ENCODE data around the gene ARID3B.

ARID3B gene

DNA sequence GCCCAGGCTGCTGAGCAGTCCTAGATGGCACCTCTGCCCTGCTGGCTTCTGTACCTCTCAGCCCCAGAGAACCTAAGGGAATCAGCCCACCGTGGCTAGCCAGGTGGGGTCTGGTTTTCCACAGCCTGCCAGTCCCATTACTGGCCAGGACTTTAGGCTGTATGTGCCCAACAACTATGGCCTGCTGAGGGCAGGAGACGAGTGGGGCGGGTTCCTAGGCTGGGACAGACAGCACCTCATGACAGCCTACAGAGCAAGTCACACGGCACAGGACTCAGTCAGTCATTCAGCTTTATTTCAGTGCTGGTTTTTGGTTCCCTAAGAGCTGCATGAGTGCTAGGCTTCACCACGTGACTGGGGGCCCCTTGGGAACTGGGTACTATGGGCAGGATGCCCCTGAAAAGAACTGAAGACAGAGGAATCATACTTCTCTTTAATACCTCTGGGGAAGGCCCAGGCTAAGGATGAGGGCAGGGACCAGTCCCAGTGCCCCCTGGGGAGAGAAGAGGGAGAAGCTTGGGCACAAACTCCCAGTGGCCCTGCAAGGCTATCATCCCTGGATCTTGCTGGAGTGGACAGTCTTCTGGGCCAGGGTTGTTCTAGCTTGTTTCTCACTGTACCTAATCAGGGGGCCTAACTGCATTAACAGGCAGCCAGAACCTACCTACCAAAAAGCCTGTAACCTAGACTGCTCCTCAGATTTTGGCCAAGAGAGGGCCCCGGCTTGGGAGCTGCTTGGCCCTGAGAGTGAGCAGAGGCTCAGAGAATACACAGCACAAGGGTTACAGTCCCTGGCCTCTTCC lies 89.5 kb downstream of the ARID3B start:
- Histone ChIP-seq H3K36me3 (replicated peaks in 1 of 2; ENCODE audit: control insufficient read depth in 2 of 2, insufficient read depth in 2 of 2, low read length in 2 of 2) (peaks cover 78 to 100% of the 10 kb centered on the region in 2 donors), H2AK5ac (ENCODE audit: low read depth, low read length) (no peak overlapping the region), H3K27me3 (ENCODE audit: control insufficient read depth in 3 of 3, insufficient read depth in 3 of 3, low read depth in 1 of 3, low read length in 3 of 3) (no peaks in the 10 kb centered on the region), H3K79me1 (ENCODE audit: low read depth, low read length) (peaks cover 1% of the 10 kb centered on the region), H3K23ac (ENCODE audit: low read depth, low read length, poor library complexity) (peak overlapping the region; percentile 16), H4K91ac (ENCODE audit: low read depth, low read length, poor library complexity) (no peak overlapping the region), H3K4me1 (ENCODE audit: control insufficient read depth in 2 of 2, insufficient read depth in 1 of 2, low read depth in 1 of 2, low read length in 2 of 2) (no peaks in the 10 kb centered on the region), H3K9ac (ENCODE audit: low read depth, low read length, poor library complexity) (no peak overlapping the region), H2BK5ac (ENCODE audit: low read length) (no peak overlapping the region), H3K27ac (replicated peaks; ENCODE audit: low read length) (no peak overlapping the region), H2BK120ac (ENCODE audit: low read depth, low read length) (no peak overlapping the region), H3K18ac (ENCODE audit: low read length) (no peak overlapping the region), H3K14ac (ENCODE audit: low read length) (no peak overlapping the region), H2AFZ (ENCODE audit: low read length) (no peak overlapping the region), H3K4me3 (ENCODE audit: low read length in 2 of 2) (no peak overlapping the region), H3K9me3 (replicated peaks in 1 of 2; ENCODE audit: control insufficient read depth in 2 of 2, insufficient read depth in 1 of 2, low read depth in 1 of 2, low read length in 2 of 2) (no peaks in the 10 kb centered on the region), H3K4me2 (ENCODE audit: insufficient read depth, low read length, poor library complexity, severe bottlenecking) (no peak overlapping the region), H4K8ac (ENCODE audit: low read depth, low read length) (no peak overlapping the region), H2BK12ac (ENCODE audit: low read length) (no peak overlapping the region), H2BK15ac (ENCODE audit: low read length) (no peak overlapping the region), H3K4ac (ENCODE audit: low read length) (no peak overlapping the region)
- no CpG with 5 or more reads among the region's 6 CpGs for WGBS, 2 donors (ENCODE audit: extremely low coverage in 2 of 2, insufficient read length in 2 of 2, insufficient replicate concordance in 1 of 2)
- no peak for DNase-seq (ENCODE audit: low spot score)

DNA sequence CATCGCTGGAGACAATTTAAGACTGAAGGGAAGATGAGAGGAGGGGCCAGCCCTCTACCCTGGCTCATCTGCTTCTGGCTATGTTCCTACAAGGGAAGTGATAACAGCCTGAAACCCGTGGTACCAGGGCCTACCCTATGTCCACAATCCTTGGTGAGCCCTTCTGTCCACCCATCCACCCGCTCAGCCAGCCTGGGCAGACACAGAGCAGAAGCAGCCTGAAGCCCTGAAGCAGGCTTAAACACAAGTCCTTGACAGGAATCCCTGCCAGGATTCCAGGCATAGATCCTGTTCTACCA lies 90.0 kb downstream of the ARID3B start:
- Histone ChIP-seq H3K23ac (ENCODE audit: low read depth, low read length, poor library complexity) (no peak overlapping the region), H3K27ac (replicated peaks; ENCODE audit: low read length) (no peak overlapping the region), H3K18ac (ENCODE audit: low read length) (no peak overlapping the region), H3K27me3 (ENCODE audit: control insufficient read depth in 3 of 3, insufficient read depth in 3 of 3, low read depth in 1 of 3, low read length in 3 of 3) (no peaks in the 10 kb centered on the region), H3K9me3 (replicated peaks in 1 of 2; ENCODE audit: control insufficient read depth in 2 of 2, insufficient read depth in 1 of 2, low read depth in 1 of 2, low read length in 2 of 2) (no peaks in the 10 kb centered on the region), H3K4me1 (ENCODE audit: control insufficient read depth in 2 of 2, insufficient read depth in 1 of 2, low read depth in 1 of 2, low read length in 2 of 2) (no peaks in the 10 kb centered on the region), H2BK5ac (ENCODE audit: low read length) (no peak overlapping the region), H2AFZ (ENCODE audit: low read length) (no peak overlapping the region), H2BK12ac (ENCODE audit: low read length) (no peak overlapping the region), H3K4me3 (ENCODE audit: low read length in 2 of 2) (no peak overlapping the region), H2BK120ac (ENCODE audit: low read depth, low read length) (no peak overlapping the region), H4K91ac (ENCODE audit: low read depth, low read length, poor library complexity) (no peak overlapping the region), H3K4ac (ENCODE audit: low read length) (no peak overlapping the region), H2BK15ac (ENCODE audit: low read length) (no peak overlapping the region), H2AK5ac (ENCODE audit: low read depth, low read length) (no peak overlapping the region), H3K36me3 (replicated peaks in 1 of 2; ENCODE audit: control insufficient read depth in 2 of 2, insufficient read depth in 2 of 2, low read length in 2 of 2) (peaks cover 76 to 100% of the 10 kb centered on the region in 2 donors), H3K79me1 (ENCODE audit: low read depth, low read length) (peaks cover 1% of the 10 kb centered on the region), H3K14ac (ENCODE audit: low read length) (no peak overlapping the region), H3K4me2 (ENCODE audit: insufficient read depth, low read length, poor library complexity, severe bottlenecking) (no peak overlapping the region), H4K8ac (ENCODE audit: low read depth, low read length) (no peak overlapping the region), H3K9ac (ENCODE audit: low read depth, low read length, poor library complexity) (no peak overlapping the region)
- WGBS, 2 donors (ENCODE audit: extremely low coverage in 2 of 2, insufficient read length in 2 of 2, insufficient replicate concordance in 1 of 2): no CpG with 5 or more reads among the region's 3 CpGs
- no peak for DNase-seq (ENCODE audit: low spot score)

DNA sequence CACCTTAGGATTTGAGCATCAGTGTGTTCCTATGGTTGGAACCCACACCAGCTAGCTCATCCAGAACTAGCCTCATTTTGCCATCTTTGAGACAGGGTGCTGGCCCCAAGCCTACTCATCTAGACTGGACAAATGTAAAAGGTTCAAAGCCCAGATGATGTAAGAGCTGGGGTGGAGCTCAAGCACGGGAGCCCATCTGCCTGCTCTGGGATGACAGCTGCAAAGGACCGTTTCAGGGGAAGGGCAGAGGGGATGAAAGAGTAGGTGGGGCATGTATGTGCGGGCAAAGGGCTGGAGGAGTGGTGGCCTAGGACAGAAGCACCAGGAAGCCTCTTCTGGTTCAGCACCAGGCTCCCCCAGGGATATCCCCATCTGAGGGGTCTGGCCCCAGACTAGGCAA lies 90.4 kb downstream of the ARID3B start:
- H3K4me1 ChIP-seq (ENCODE audit: control insufficient read depth in 2 of 2, insufficient read depth in 1 of 2, low read depth in 1 of 2, low read length in 2 of 2): no peaks in the 10 kb centered on the region
- no peak overlapping the region for H3K4me2 ChIP-seq (ENCODE audit: insufficient read depth, low read length, poor library complexity, severe bottlenecking)
- no peak overlapping the region for H4K8ac ChIP-seq (ENCODE audit: low read depth, low read length)
- H2AK5ac ChIP-seq (ENCODE audit: low read depth, low read length): no peak overlapping the region
- H3K27ac ChIP-seq (replicated peaks; ENCODE audit: low read length): no peak overlapping the region
- H3K9me3 ChIP-seq (replicated peaks in 1 of 2; ENCODE audit: control insufficient read depth in 2 of 2, insufficient read depth in 1 of 2, low read depth in 1 of 2, low read length in 2 of 2): no peaks in the 10 kb centered on the region
- no peak overlapping the region for H2BK5ac ChIP-seq (ENCODE audit: low read length)
- H3K4ac ChIP-seq (ENCODE audit: low read length): no peak overlapping the region
- no peaks in the 10 kb centered on the region for H3K27me3 ChIP-seq (ENCODE audit: control insufficient read depth in 3 of 3, insufficient read depth in 3 of 3, low read depth in 1 of 3, low read length in 3 of 3)
- no CpG with 5 or more reads among the region's 3 CpGs for WGBS, 2 donors (ENCODE audit: extremely low coverage in 2 of 2, insufficient read length in 2 of 2, insufficient replicate concordance in 1 of 2)
- no peak overlapping the region for H2AFZ ChIP-seq (ENCODE audit: low read length)
- no peak overlapping the region for H3K14ac ChIP-seq (ENCODE audit: low read length)
- no peak for DNase-seq (ENCODE audit: low spot score)
- no peak overlapping the region for H3K18ac ChIP-seq (ENCODE audit: low read length)
- H4K91ac ChIP-seq (ENCODE audit: low read depth, low read length, poor library complexity): no peak overlapping the region
- H2BK120ac ChIP-seq (ENCODE audit: low read depth, low read length): no peak overlapping the region
- H3K23ac ChIP-seq (ENCODE audit: low read depth, low read length, poor library complexity): no peak overlapping the region
- no peaks in the 10 kb centered on the region for H3K79me1 ChIP-seq (ENCODE audit: low read depth, low read length)
- no peak overlapping the region for H2BK15ac ChIP-seq (ENCODE audit: low read length)
- peaks cover 73 to 100% of the 10 kb centered on the region in 2 donors for H3K36me3 ChIP-seq (replicated peaks in 1 of 2; ENCODE audit: control insufficient read depth in 2 of 2, insufficient read depth in 2 of 2, low read length in 2 of 2)
- H2BK12ac ChIP-seq (ENCODE audit: low read length): no peak overlapping the region
- peak overlapping the region; percentile 18 for H3K9ac ChIP-seq (ENCODE audit: low read depth, low read length, poor library complexity)
- no peak overlapping the region for H3K4me3 ChIP-seq (ENCODE audit: low read length in 2 of 2)

DNA sequence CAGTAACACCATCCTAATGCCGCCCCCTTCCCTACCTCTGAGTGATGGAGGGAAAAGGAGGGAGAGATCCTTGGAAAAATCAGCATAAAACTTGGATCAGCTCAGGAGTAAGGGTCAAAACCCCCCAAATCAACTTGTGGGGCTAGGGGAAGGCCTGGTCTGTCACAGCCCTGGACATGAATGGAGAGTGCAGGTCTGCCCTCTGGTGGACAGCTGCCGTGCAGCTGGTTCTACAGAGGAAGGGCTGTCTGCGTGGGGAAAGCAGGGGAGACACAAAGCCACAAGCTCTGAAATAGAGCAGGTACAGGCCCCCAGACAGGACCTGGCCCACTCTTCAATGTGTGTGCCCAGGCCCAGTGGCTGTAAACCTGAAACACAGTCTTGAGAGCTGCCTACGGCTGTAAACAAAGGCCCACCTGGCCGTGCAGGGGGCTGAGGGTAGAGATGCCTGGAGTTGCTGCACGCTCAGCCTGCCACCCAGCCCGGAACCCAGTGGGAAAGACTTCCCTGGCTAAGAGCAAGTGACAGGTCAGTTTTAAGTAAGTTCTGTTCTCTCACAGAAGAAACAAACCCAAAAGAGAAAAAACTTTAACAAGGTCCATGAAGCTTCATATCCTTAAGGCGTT lies 91.0 kb downstream of the ARID3B start:
- WGBS, 2 donors (ENCODE audit: extremely low coverage in 2 of 2, insufficient read length in 2 of 2, insufficient replicate concordance in 1 of 2): no CpG with 5 or more reads among the region's 8 CpGs
- no peak overlapping the region for H3K4ac ChIP-seq (ENCODE audit: low read length)
- no peak overlapping the region for H3K14ac ChIP-seq (ENCODE audit: low read length)
- H2AFZ ChIP-seq (ENCODE audit: low read length): no peak overlapping the region
- no peak overlapping the region for H3K18ac ChIP-seq (ENCODE audit: low read length)
- no peak overlapping the region for H4K91ac ChIP-seq (ENCODE audit: low read depth, low read length, poor library complexity)
- peak; percentile 26 for DNase-seq (ENCODE audit: low spot score)
- H3K4me3 ChIP-seq (ENCODE audit: low read length in 2 of 2): no peak overlapping the region
- no peaks in the 10 kb centered on the region for H3K4me1 ChIP-seq (ENCODE audit: control insufficient read depth in 2 of 2, insufficient read depth in 1 of 2, low read depth in 1 of 2, low read length in 2 of 2)
- H2BK120ac ChIP-seq (ENCODE audit: low read depth, low read length): no peak overlapping the region
- H4K8ac ChIP-seq (ENCODE audit: low read depth, low read length): no peak overlapping the region
- H2BK12ac ChIP-seq (ENCODE audit: low read length): no peak overlapping the region
- no peaks in the 10 kb centered on the region for H3K79me1 ChIP-seq (ENCODE audit: low read depth, low read length)
- H3K27me3 ChIP-seq (ENCODE audit: control insufficient read depth in 3 of 3, insufficient read depth in 3 of 3, low read depth in 1 of 3, low read length in 3 of 3): no peaks in the 10 kb centered on the region
- H2AK5ac ChIP-seq (ENCODE audit: low read depth, low read length): no peak overlapping the region
- no peak overlapping the region for H3K23ac ChIP-seq (ENCODE audit: low read depth, low read length, poor library complexity)
- H3K9ac ChIP-seq (ENCODE audit: low read depth, low read length, poor library complexity): peak overlapping the region; percentile 18
- no peak overlapping the region for H2BK15ac ChIP-seq (ENCODE audit: low read length)
- H2BK5ac ChIP-seq (ENCODE audit: low read length): no peak overlapping the region
- H3K27ac ChIP-seq (replicated peaks; ENCODE audit: low read length): no peak overlapping the region
- H3K4me2 ChIP-seq (ENCODE audit: insufficient read depth, low read length, poor library complexity, severe bottlenecking): no peak overlapping the region
- no peaks in the 10 kb centered on the region for H3K9me3 ChIP-seq (replicated peaks in 1 of 2; ENCODE audit: control insufficient read depth in 2 of 2, insufficient read depth in 1 of 2, low read depth in 1 of 2, low read length in 2 of 2)
- H3K36me3 ChIP-seq (replicated peaks in 1 of 2; ENCODE audit: control insufficient read depth in 2 of 2, insufficient read depth in 2 of 2, low read length in 2 of 2): peaks cover 71 to 100% of the 10 kb centered on the region in 2 donors

Measured in neuronal stem cell (in vitro differentiated cells).